GM10266 (cell line): ENCODE data around the gene ANO2.

ENCODE experiments used
- DNase-seq: peaks from one replicate; pipeline ENCODE4 v3.0.0; 2012; ENCODE audit errors: extremely low spot score
- TF ChIP-seq, protein P1 (sequence below): IDR thresholded peaks from 2 replicates; pipeline ENCODE4 v1.5.1; 2012; ENCODE audit warnings: mild to moderate bottlenecking, low read depth; ENCODE audit not compliant: control insufficient read depth, insufficient read depth; ENCODE audit errors: missing control alignments

The ANO2 gene

DNA sequence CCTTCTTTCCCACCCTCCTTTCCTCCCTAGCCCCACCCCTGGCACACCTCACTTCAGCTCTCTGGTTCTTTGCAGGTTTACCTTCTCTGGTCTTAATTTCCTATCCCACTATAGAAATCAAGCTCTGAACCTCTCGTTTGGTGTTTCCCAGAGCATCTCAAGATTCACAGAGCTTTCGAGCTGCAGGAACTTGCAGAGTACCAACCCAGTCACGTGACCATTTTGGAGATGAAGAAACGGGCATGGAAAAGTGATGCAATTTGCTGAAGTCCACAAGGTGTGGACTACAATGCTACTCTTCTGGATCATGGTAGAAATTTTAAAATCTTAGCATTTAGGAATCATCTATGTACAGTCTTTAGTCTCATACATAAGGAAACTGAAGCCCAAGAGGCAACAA lies 307.4 kb downstream of the ANO2 start:
- no peak for DNase-seq
- TF ChIP-seq, protein P1, sequence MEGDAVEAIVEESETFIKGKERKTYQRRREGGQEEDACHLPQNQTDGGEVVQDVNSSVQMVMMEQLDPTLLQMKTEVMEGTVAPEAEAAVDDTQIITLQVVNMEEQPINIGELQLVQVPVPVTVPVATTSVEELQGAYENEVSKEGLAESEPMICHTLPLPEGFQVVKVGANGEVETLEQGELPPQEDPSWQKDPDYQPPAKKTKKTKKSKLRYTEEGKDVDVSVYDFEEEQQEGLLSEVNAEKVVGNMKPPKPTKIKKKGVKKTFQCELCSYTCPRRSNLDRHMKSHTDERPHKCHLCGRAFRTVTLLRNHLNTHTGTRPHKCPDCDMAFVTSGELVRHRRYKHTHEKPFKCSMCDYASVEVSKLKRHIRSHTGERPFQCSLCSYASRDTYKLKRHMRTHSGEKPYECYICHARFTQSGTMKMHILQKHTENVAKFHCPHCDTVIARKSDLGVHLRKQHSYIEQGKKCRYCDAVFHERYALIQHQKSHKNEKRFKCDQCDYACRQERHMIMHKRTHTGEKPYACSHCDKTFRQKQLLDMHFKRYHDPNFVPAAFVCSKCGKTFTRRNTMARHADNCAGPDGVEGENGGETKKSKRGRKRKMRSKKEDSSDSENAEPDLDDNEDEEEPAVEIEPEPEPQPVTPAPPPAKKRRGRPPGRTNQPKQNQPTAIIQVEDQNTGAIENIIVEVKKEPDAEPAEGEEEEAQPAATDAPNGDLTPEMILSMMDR = no peak

DNA sequence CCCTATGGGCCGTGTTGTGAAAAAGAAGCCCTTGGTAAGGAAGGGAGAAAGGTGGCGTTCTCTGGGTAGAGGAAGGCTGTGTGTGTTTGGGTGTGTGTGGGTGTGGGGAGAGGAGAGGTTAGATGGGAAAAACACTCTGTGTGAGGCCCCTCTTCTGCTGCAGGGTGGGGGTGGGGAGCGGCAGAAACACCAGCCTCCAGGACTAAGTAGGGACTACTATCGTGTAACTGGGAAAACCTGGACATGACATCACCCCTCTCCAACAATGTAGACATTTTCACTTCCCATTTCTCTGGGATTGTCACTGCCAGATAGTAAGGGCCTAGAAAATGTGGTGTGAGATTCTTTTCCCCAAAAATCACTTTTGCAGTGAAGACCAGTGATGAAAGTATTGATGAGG lies 308.2 kb downstream of the ANO2 start:
- DNase-seq = no peak
- TF ChIP-seq, protein P1 = no peak

DNA sequence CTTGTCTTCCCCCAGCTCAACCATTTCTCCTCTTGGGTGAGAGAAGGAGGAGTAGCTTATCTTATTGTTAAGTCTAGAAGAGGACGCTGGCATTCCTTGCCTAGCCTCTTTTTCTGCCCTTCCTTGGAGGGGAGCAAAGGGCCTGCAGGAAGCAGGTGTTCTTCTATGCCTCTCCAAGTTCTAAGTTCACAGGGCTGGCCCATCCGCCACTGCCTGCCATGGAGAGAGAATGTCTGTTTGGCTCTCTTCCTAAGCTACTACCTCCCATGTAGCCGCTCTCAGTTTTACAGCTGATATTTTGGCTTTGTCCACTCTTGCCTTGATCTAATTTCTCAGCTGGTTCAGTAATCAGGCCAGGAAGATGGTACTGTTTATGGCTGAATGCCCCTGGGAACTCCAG lies 312.0 kb downstream of the ANO2 start:
- no peak for DNase-seq
- TF ChIP-seq, protein P1 = no peak

DNA sequence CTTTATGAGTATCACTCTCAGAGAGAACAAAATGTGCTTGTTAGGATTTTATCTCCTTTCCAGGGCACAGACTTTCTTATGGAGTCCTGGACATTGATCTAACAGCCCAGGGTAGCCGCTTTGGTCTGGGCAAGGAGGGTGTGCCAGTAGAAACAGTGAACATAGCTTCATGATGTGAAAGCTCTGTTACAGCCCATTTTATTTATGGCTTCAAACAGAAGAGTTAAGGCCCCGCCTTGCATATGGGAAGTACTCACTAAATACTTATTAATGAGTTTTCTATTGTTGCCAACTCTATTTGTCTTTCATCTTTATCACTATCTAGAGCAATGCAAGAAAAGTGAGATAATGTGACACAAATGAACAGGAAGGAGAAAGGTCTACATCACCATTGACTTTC lies 312.6 kb downstream of the ANO2 start:
- no peak for DNase-seq

DNA sequence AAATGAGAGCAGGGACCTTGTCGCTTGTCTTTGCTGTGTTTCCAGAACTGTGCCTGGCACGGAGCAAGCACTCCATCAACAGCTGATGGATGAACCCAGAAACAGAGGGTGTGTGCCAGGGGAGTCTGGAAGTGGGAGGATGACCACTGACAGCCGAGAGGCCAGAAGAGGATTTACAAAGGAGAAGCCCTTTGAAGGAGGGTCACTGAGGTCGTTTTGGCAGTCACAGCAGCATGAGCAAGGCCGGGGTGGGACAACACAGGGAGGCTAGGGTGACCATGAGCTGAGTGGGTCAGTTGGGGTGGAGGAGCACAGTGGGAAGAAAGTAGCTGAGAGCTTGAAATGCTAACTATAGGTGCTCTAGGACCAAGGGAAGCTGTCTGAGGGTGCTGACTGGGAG lies 313.6 kb downstream of the ANO2 start:
- TF ChIP-seq, protein P1 = no peak
- no peak for DNase-seq

More for the DNA sequence above, 312.6 kb downstream of the ANO2 start:
- TF ChIP-seq, protein P1 = no peak

DNA sequence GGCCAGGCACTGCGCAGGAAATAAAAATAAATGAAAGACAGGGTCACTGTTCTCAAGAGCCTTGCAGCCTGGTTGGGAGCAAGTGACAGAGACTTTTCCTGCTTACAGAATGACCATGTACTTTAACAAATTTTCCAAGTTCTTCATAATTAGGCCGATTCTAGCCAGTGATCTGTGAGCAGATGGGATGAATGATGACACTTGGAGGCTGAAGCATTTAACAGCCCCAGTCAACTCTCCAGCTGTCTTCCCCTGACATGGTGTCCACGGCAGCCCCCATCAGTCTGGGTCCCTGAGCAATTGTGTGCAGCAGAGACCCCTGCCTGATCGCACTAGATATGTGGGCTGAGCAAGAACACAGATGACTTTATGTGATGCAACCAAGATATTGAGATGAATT lies 314.3 kb downstream of the ANO2 start:
- TF ChIP-seq, protein P1 = no peak
- no peak for DNase-seq

DNA sequence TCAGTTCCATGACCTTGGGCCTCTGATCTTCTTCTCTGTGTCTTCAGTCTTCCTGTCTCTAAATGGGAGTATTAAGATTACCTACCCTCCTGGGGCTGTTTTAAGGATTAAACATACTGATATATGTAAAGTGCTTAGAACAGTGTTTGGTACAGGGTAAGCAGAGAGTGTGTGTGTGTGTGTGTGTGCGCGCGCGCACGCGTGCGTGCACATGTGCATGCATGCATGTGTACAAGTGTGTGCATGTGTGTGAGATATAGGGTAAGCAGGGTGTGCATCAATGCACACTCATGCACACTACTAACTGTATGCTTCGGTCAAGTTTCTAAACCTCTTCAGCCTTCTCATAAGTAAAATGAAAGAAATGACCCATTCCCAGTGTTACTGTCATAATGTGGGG lies 316.6 kb downstream of the ANO2 start:
- TF ChIP-seq, protein P1 = no peak
- no peak for DNase-seq
